NT2/D1 (cell line): Measurements from ENCODE around the gene BICD2.

Experiments
- DNase-seq: peaks from one replicate; pipeline ENCODE4 v3.0.0-alpha.2; 2011; ENCODE audit warnings: low read depth, low spot score
- H3K27me3 ChIP-seq: 2 replicates; pipeline ENCODE4 v1.6.0; 2011; ENCODE audit warnings: mild to moderate bottlenecking; ENCODE audit not compliant: insufficient read length, insufficient read depth
- H3K36me3 ChIP-seq: 2 replicates; pipeline ENCODE4 v1.6.1; 2011; ENCODE audit warnings: mild to moderate bottlenecking, low read length, mixed read lengths; ENCODE audit not compliant: insufficient read depth, insufficient read length
- H3K4me1 ChIP-seq: 2 replicates; pipeline ENCODE4 v1.5.1; 2011; ENCODE audit not compliant: insufficient read depth, insufficient read length
- H3K4me3 ChIP-seq: 2 replicates; pipeline ENCODE4 v1.5.1; 2011; ENCODE audit warnings: low read depth; ENCODE audit not compliant: insufficient read length
- H3K9ac ChIP-seq: 2 replicates; pipeline ENCODE4 v1.6.0; 2011; ENCODE audit warnings: low read depth; ENCODE audit not compliant: insufficient read length
- H3K9me3 ChIP-seq: 2 replicates; pipeline ENCODE4 v1.5.1; 2011; ENCODE audit warnings: mild to moderate bottlenecking, low read length; ENCODE audit not compliant: insufficient read depth
- SUZ12 ChIP-seq: IDR thresholded peaks from 2 replicates; pipeline ENCODE4 v1.6.1; 2011; ENCODE audit not compliant: insufficient read length, insufficient read depth; ENCODE audit errors: extremely low read depth
- YY1 ChIP-seq: IDR thresholded peaks from 2 replicates; pipeline ENCODE4 v1.6.1; 2011; ENCODE audit not compliant: insufficient read length, insufficient read depth
- ZNF274 ChIP-seq: IDR thresholded peaks from 2 replicates; pipeline ENCODE4 v1.6.1; 2011; ENCODE audit warnings: mild to moderate bottlenecking, low read depth, low read length

Gene BICD2

DNA sequence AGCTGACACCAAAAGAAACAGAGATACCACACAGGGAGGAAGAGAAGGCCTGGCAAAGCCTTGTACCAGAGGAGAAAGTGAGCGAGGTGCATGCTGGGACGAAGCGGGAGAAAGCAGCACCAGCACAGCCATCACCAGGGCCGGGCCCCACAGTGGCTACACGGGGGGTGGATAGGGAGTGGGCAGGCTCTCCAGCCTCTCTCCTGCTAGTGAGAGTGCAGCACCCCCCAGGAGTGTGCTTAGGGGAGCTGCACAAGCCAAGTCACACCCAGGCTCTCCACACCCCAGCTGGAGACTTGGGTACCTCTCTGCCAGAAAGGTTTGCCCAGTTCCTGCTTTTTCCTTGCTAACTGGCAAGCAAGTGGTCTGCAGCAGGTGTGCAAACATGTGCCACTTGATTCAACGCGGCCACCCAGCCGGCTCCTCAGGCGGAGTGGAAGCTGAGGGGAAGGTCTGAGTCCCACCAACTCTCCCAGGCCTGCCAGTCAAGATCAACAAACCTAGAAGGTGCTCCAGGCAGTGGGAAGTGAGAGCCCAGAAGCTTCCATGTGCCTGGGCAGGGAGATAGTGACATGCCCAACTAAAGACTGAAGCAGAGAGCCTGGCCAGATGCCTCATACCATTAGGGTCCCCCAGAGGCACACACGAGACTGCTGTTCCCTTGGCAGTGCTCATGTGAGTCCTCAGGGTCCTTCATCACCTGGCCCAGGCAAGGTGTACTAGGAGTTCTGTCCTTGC is 39.9 kb downstream of the BICD2 start:
- H3K27me3 ChIP-seq, result no peaks in the 10 kb centered on the region
- H3K9ac ChIP-seq, result no peak overlapping the region
- TF ChIP-seq SUZ12 (no peak), ZNF274 (no peak), YY1 (no peak)
- peaks cover 93% of the 10 kb centered on the region for H3K36me3 ChIP-seq
- peaks cover 13% of the 10 kb centered on the region for H3K4me1 ChIP-seq
- no peak overlapping the region for H3K4me3 ChIP-seq
- no peaks in the 10 kb centered on the region for H3K9me3 ChIP-seq
- DNase-seq, result no peak

DNA sequence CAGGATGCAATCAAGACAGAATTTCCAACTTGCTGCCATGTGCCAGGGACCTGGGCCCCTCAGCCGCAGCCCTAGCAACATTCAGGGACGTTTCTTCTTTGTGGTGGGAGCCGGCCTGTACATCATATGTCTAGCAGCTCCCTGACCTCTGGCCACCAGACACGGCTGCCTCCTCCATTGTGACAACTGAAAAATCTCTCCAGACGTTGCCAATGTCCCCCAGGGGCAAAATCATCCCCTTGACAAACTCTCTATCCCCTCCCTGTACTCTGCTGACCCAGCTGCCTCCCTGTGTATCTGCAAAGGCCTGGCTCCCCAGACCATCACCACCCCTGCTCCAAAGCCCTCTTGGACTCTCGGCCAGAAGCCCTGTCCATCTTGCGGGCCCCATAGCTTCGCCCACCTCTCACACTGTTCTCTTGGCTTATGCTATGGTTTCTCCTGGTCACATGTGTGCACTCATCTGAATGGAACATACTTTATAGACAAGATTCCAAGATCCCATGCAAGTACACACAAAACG is 40.8 kb downstream of the BICD2 start:
- Histone ChIP-seq H3K4me3 (no peak overlapping the region), H3K9me3 (no peaks in the 10 kb centered on the region), H3K36me3 (peaks cover 95% of the 10 kb centered on the region), H3K4me1 (peaks cover 13% of the 10 kb centered on the region), H3K9ac (no peak overlapping the region), H3K27me3 (no peaks in the 10 kb centered on the region)
- no peak for DNase-seq
- TF ChIP-seq ZNF274 (no peak), YY1 (no peak), SUZ12 (no peak)

DNA sequence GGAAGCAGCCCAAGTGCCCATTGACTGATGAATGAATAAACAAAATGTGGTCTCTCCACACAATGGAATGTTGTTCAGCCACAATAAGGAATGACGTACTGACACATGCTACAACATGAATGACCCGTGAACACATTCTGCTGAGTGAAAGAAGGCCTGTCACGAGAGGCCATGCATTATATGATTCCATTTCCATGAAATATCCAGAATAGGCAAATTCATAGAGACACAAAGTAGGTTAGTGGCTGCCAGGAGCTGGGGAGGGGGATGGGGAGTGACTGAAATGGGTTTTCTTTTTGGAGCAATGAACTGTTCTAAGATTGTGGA is 41.4 kb downstream of the BICD2 start:
- no peaks in the 10 kb centered on the region for H3K27me3 ChIP-seq
- no peaks in the 10 kb centered on the region for H3K9me3 ChIP-seq
- peaks cover 95% of the 10 kb centered on the region for H3K36me3 ChIP-seq
- peaks cover 10% of the 10 kb centered on the region for H3K4me1 ChIP-seq
- no peak overlapping the region for H3K9ac ChIP-seq
- no peak for TF ChIP-seq SUZ12
- no peak for TF ChIP-seq YY1
- no peak for TF ChIP-seq ZNF274
- no peak for DNase-seq
- no peak overlapping the region for H3K4me3 ChIP-seq

DNA sequence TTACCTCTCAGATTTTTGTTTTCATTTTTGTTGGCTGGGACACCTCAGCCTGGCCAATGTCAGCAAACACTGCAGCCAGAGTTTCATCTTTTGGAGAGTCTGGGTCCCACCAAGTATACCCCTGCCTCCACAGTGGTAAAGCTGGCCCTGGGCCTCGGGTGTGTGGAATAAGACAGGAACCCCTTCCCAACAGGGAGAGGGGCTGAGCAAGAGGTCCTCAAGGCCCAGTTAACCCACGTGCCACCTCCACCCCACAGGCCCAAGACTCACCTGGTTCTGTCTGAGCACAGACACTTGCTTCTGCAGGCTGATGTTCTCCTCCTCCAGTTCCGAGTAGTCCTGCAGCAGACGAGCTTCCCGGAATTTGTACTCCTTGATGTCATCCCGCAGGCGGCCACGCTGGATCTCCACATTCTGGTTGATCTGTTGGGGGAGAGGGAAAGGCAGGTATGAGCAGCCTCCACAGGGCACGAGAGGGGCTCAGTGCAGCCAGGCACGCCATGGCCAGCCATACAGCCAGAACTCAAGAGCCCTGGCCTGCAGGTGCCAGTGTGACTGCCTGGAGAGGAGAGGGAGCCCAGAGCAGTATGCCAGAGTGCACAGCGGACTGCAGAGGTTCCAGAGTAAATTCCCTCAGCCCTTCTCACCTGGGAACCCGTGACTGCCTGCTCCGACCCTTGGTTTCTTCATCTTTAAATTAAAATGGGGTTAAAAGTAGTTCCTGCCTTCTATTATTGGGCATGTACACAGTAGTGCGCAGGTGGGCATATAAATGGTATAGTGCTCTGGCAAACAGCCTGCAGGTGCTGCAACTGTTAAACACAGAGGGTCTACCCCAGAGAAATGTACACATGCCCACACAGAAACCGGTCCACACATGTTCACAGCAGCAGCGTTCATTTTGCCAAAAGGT is 42.0 kb downstream of the BICD2 start:
- no peak overlapping the region for H3K9ac ChIP-seq
- TF ChIP-seq SUZ12 (no peak), ZNF274 (no peak)
- H3K4me1 ChIP-seq, result peaks cover 10% of the 10 kb centered on the region
- DNase-seq, result no peak
- no peaks in the 10 kb centered on the region for H3K9me3 ChIP-seq
- H3K4me3 ChIP-seq, result no peak overlapping the region
- H3K36me3 ChIP-seq, result peaks cover 95% of the 10 kb centered on the region
- H3K27me3 ChIP-seq, result no peaks in the 10 kb centered on the region

DNA sequence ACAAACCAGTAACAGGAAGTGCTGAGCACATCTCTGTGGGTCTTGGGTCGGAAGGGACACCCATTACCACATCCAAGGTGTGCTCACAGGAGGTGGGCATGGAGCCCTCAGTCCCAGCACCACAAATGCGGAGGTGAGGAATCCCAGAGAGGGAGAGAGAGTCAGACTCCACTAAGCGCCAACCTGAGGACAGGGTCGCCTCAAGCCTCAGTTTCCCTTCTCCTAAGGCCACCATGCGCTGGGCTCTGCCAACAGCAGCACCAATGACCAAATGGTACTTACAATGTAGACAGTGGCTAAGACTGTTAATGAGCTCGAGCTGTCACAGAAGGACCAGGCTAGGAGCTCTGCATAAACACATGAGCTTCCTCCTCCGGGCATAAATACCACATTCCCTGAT is 43.1 kb downstream of the BICD2 start:
- Histone ChIP-seq H3K9me3 (no peaks in the 10 kb centered on the region), H3K36me3 (peaks cover 96% of the 10 kb centered on the region), H3K4me3 (no peak overlapping the region), H3K9ac (no peak overlapping the region), H3K27me3 (no peaks in the 10 kb centered on the region), H3K4me1 (peaks cover 2% of the 10 kb centered on the region)
- TF ChIP-seq ZNF274 (no peak), SUZ12 (no peak), YY1 (no peak)
- DNase-seq, result no peak

DNA sequence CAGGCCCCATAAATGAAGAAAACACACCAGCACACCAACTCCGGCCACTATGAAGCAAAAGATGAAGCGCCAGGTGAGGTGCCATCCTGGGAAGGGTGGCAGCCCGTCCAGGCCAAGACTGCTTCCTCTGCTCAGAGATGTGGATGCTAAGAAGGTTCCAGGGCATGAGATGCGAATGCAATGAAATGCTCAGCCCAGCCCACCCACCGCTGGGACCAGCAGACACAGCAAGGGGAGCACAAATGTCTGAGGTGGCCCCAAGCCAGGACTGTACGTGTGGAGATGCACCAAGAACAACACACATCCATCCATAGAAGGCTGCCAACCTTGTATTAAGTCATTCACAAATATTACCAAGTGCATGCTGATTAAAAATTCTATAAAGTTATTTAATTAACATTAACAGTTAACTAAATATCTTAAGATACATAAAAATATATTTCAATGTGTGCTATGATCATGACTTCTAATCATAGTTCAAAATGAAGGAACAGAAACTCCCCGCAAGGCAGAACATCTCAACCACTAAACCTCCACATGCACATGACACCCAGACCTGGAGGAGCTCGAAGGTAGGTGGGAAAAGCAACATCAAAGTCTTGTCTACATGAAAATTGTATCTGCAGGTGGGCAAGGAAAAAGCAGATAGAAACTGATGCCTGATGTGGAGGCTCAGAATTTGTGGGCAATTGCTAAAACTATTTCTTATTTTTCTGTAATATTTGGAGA is 43.7 kb downstream of the BICD2 start:
- no peak overlapping the region for H3K4me3 ChIP-seq
- H3K9me3 ChIP-seq, result no peaks in the 10 kb centered on the region
- TF ChIP-seq ZNF274 (no peak), YY1 (no peak), SUZ12 (no peak)
- H3K27me3 ChIP-seq, result no peaks in the 10 kb centered on the region
- H3K9ac ChIP-seq, result no peak overlapping the region
- peaks cover 4% of the 10 kb centered on the region for H3K4me1 ChIP-seq
- H3K36me3 ChIP-seq, result peaks cover 96% of the 10 kb centered on the region
- no peak for DNase-seq
